GM21576 (cell line): ENCODE data around the gene BHMT2.

Experiments
- ATAC-seq: cut with Tn5 transposase; IDR thresholded peaks from one replicate; pipeline ENCODE4 v1.9.1; 2021; ENCODE audit warnings: mild to moderate bottlenecking, moderate library complexity; ENCODE audit not compliant: unreplicated experiment

The BHMT2 gene

DNA sequence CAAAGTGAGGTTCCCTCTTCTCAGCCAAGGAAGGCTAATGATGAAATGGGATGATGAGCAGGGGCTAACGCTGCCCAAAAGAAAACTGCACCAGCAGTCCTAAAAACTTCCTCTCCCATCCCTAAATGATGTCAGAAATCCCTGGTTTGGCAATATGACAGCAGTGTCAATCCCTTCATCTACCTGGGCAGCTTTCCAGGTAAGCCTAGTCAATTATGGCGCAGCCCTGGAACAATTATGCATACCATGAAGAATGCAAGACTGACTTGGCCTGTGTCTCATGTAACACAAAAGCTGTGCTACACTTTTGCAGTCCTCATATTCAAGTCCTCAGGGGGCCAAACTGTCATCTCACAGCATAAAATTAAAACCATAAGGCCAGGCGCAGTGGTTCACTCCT is 7.1 kb upstream of the BHMT2 start:
- no peak for ATAC-seq

- ATAC-seq, result no peak
Observed at GRCh38 chr5:79070350-79070667, 742 bp downstream of the BHMT2 start.

DNA sequence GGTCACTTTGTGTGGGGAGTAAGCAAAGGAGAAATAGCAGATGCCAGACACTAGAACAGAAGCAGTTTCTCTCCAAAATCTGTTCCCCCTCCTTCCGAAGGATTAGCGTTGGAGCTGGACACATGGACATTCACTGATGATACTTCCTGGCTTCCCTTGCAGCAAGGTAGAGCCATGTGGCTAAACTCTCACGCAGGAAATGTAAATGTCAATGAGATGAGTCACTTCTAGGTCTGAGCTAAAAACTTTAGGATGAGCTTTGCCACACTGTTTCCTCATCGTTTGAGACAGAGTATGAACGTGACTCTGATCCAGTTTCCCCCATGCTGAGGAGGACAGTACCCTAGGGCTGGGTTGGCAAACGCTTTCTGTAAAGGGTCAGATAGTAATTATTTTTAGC is 5.1 kb downstream of the BHMT2 start:
- ATAC-seq, result no peak

DNA sequence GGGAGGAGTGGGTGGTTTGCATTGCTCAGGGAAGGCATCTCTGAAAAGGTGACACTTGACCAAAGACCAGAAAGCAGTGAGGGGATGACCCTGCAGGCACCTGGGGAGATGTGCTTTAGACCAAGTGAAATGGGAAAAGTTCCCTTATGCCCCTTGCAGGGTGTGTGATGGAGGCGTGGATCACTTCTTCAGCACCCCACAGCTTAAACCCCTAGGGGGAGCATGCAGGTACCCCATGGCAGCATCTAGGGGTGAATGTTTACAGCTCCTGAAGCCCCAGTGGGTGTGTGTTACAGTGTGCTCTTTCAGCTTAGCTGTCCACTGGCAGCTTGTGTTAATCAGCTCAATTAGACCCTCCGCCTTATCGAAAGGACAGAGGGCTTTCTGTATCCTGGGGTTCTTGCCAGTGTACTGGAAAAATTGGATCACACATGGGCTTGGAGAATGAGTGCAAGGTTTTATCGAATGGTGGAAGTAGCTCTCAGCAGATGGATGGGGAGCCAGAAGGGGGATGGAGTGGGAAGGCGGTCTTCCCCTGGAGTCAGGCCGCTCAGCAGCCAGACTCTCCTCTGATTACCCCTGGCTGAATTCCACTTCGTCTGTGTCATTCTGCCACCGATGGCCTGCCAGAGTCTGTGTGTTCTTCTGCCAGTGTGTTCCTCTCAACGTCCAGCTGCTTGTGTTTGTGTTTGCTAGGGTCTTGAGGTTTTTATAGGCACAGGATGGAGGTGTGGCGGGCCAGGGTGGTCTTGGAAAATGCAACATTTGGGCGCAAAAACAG is 6.3 kb downstream of the BHMT2 start:
- no peak for ATAC-seq

DNA sequence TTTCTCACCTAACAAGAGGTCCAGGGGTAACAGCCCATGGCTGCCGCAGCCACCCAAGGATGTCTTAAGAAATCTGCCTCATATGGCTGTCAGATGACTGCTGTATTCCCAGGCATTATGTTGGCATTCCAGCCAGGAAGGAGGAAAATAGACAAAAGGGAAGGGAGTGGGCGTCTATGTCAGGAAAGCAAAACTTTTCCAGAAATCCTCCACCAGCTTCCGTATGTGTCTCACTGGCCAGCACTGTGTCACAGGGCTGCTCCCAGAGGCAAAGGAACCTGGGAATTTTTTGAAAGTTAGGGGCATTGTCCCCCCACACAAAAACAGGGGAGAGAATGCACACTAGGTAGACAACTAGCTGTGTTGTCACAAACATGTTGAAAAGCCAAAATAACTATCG is 7.3 kb downstream of the BHMT2 start:
- ATAC-seq, result no peak

- ATAC-seq, result no peak
Observed at GRCh38 chr5:79077680-79078365, 8.3 kb downstream of the BHMT2 start.

GRCh38 chr5:79080804-79081203 is 11.2 kb downstream of the BHMT2 start:
- ATAC-seq, result no peak

GRCh38 chr5:79081779-79082178 is 12.2 kb downstream of the BHMT2 start:
- ATAC-seq, result no peak

- no peak for ATAC-seq
Observed at GRCh38 chr5:79086116-79086515, 16.5 kb downstream of the BHMT2 start.

GRCh38 chr5:79088507-79088906 is 18.9 kb downstream of the BHMT2 start:
- ATAC-seq, result no peak

- no peak for ATAC-seq
Observed at GRCh38 chr5:79091064-79091463, 21.5 kb downstream of the BHMT2 start.

GRCh38 chr5:79093762-79094161 is 24.2 kb downstream of the BHMT2 start:
- no peak for ATAC-seq

DNA sequence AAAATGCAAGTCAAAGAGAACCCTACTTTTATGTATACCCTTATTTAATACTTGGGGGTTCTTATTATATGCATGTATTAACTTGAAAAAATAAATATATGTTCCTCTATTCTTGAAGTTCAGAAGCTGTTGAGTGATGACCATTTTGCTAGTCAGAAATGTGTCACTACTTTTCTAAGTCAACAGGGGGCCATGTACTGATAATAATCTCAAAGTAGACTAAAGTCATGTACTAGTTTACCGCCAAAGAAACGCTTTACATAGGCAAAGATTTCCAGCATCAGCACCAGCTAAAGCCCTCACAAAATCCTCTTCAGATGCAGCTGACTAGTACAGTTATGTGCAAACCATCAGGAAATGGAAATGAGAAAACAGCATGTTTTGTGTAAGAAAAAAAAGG is 36.3 kb downstream of the BHMT2 start:
- ATAC-seq, result no peak

GRCh38 chr5:79107020-79107796 is 37.6 kb downstream of the BHMT2 start:
- ATAC-seq, result no peak

DNA sequence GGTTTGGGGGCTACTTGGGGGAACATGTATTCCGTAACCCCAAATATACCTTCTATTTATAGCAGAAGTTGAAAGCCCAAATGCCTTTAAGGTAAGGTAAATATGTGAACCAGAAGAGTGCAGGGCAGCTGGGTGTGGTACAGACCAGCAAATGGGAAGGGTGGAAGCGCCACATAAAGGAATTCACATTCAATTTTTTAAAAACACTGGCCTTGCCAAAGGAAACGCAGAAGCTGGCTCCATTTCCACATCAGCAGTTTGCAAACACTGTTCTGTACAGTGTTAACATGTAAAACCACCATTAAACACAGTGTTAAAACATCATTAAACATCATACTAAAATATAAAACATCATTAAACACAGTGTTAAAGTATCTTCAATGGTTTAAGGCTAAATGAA is 38.5 kb downstream of the BHMT2 start:
- no peak for ATAC-seq

DNA sequence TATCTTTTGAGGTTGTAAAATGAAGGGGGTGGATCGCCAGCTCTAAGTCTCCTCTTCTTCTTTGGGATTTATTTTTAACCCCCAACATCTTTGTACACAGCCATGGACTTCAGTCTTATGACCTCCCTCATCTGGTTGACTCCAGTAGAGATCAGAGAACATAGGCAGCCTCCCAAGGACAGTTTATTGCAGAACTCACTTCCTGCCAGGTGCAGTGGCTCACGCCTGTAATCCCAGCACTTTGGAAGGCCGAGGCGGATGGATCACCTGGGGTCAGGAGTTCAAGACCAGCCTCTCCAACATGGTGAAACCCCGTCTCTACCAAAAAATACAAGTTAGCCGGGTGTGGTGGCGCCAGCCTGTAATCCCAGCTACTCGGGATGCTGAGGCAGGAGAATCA is 39.2 kb downstream of the BHMT2 start:
- no peak for ATAC-seq

GRCh38 chr5:79109527-79110492 is 40.2 kb downstream of the BHMT2 start:
- ATAC-seq, result no peak

- no peak for ATAC-seq
Observed at GRCh38 chr5:79111387-79111959, 41.9 kb downstream of the BHMT2 start, which contains the start of gene BHMT. Gene BHMT (plus strand): TSS chr5:79111809. CDS start chr5:79111886, 77 bp downstream.

DNA sequence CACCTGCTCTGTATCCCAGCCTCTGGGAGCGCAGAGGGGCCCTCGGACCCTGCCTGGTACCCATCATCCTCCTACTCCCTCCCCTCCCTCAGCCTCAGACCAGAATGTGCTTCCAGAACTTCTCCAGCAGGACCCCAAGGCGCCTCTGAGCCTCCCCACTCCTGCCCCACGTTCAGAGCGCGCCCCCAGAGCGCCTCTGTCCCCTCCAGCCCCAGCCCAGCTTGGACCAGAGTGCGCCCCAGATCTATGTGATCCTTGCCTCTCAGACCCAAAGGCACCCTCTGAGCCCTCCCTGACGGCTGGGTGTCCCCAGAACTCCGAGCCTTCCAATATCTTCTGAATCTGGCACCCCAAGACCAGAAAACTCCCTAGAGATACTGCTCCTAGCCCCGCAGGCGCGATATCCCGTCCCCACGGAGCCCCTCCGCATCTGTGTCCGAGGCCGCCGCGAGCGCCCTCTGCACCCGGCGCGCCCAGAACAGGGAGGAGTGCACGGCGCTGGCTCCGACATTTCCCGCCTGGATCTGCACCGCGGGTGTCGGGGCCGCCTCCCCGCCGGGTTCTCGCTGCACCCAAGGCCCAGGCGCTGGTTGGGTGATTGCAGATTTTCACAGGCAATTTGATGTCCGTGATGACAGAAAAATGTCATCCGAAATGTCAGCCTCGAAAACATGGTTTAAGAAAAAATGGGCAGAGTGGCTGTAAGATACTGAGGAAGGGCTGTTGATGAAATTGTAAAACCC is 42.6 kb downstream of the BHMT2 start:
- no peak for ATAC-seq

DNA sequence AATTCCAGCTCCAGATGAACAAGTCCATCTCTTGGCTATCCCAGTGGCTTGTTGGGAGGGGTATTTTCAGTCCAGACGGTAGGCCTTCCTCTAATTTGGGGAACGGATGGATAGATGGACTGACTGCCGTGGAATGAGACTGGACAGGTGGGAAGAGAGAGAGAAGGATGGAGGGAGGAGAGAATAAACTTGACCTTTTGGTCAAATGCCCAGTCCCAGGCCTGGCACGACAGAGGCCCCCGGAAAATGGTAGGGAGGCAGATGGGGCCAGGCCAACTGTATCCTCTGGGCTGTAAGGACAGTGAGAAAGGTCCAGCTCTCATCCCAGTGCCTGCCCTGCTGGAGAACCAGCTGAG is 43.1 kb downstream of the BHMT2 start:
- no peak for ATAC-seq
